ENCODE measurements around the gene MOBP.

MOBP gene

GRCh38 chr3:39469945-39470344 is 2.5 kb downstream of the MOBP start:
- no peaks in the 10 kb centered on the region for H3K9me3 ChIP-seq (ENCODE audit: low read length)
- TF ChIP-seq, protein P1, sequence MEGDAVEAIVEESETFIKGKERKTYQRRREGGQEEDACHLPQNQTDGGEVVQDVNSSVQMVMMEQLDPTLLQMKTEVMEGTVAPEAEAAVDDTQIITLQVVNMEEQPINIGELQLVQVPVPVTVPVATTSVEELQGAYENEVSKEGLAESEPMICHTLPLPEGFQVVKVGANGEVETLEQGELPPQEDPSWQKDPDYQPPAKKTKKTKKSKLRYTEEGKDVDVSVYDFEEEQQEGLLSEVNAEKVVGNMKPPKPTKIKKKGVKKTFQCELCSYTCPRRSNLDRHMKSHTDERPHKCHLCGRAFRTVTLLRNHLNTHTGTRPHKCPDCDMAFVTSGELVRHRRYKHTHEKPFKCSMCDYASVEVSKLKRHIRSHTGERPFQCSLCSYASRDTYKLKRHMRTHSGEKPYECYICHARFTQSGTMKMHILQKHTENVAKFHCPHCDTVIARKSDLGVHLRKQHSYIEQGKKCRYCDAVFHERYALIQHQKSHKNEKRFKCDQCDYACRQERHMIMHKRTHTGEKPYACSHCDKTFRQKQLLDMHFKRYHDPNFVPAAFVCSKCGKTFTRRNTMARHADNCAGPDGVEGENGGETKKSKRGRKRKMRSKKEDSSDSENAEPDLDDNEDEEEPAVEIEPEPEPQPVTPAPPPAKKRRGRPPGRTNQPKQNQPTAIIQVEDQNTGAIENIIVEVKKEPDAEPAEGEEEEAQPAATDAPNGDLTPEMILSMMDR (IDR thresholded peaks at IDR 0.05; ENCODE audit: low read length) = no peak
- no peak for TF ChIP-seq EZH2 (IDR thresholded peaks at IDR 0.05; ENCODE audit: borderline replicate concordance, low read length)
- H3F3A ChIP-seq (ENCODE audit: insufficient read depth, low read length) = no peaks in the 10 kb centered on the region
- H3K4me3 ChIP-seq (ENCODE audit: low read depth, low read length, poor library complexity, severe bottlenecking) = no peak overlapping the region
- no peaks in the 10 kb centered on the region for H4K20me1 ChIP-seq (ENCODE audit: insufficient read depth, low read length)
- no peak overlapping the region for H3K9ac ChIP-seq (ENCODE audit: low read length)
- H2AFZ ChIP-seq (ENCODE audit: low read length) = no peak overlapping the region
- H3K9me2 ChIP-seq (ENCODE audit: low read depth, low read length) = no peaks in the 10 kb centered on the region
- H3K4me1 ChIP-seq (ENCODE audit: insufficient read depth, low read length, severe bottlenecking) = no peaks in the 10 kb centered on the region
- no peaks in the 10 kb centered on the region for H3K36me3 ChIP-seq (ENCODE audit: insufficient read depth, low read length)
- no peak overlapping the region for H3K27ac ChIP-seq (ENCODE audit: low read depth, low read length, poor library complexity, severe bottlenecking)
- H3K4me2 ChIP-seq (ENCODE audit: low read length) = no peak overlapping the region
- no peaks in the 10 kb centered on the region for H3K79me2 ChIP-seq (ENCODE audit: insufficient read depth, low read length)
- H3K27me3 ChIP-seq (ENCODE audit: insufficient read depth, low read length) = 0 out of 2 replicates have a peak, but pooled peaks cover 4% of the 10 kb centered on the region

DNA sequence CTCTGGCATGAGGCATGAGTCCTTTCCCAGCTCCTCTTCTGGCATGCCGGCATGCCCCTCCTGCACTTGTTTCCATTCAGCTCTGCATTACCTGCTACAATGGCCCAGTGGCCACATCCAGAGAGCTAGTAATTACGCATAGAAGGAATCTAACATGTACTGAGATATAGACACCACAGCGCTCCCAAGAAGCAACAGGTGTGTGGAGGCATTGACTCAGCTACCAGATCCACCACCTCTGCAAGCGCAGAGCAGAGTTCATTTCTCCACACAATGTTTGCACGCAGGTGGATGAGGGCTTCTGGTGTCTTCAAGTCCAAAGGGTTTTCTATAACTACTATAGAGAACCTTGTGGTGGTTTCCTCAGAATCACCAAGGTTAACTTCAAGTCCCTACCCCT is 4.2 kb downstream of the MOBP start:
- H3K27ac ChIP-seq (ENCODE audit: low read depth, low read length, poor library complexity, severe bottlenecking) = no peak overlapping the region
- H3K9ac ChIP-seq (ENCODE audit: low read length) = no peak overlapping the region
- H3K4me3 ChIP-seq (ENCODE audit: low read depth, low read length, poor library complexity, severe bottlenecking) = no peak overlapping the region
- H3K4me2 ChIP-seq (ENCODE audit: low read length) = no peak overlapping the region
- no peaks in the 10 kb centered on the region for H3K4me1 ChIP-seq (ENCODE audit: insufficient read depth, low read length, severe bottlenecking)
- H2AFZ ChIP-seq (ENCODE audit: low read length) = no peak overlapping the region
- H3K9me2 ChIP-seq (ENCODE audit: low read depth, low read length) = no peaks in the 10 kb centered on the region
- no peaks in the 10 kb centered on the region for H3K36me3 ChIP-seq (ENCODE audit: insufficient read depth, low read length)
- TF ChIP-seq, protein P1 (IDR thresholded peaks at IDR 0.05; ENCODE audit: low read length) = no peak
- TF ChIP-seq EZH2 (IDR thresholded peaks at IDR 0.05; ENCODE audit: borderline replicate concordance, low read length) = no peak
- no peaks in the 10 kb centered on the region for H3K79me2 ChIP-seq (ENCODE audit: insufficient read depth, low read length)
- H4K20me1 ChIP-seq (ENCODE audit: insufficient read depth, low read length) = no peaks in the 10 kb centered on the region
- no peaks in the 10 kb centered on the region for H3K9me3 ChIP-seq (ENCODE audit: low read length)
- H3K27me3 ChIP-seq (ENCODE audit: insufficient read depth, low read length) = 0 out of 2 replicates have a peak, but pooled peaks cover 4% of the 10 kb centered on the region
- H3F3A ChIP-seq (ENCODE audit: insufficient read depth, low read length) = no peaks in the 10 kb centered on the region

DNA sequence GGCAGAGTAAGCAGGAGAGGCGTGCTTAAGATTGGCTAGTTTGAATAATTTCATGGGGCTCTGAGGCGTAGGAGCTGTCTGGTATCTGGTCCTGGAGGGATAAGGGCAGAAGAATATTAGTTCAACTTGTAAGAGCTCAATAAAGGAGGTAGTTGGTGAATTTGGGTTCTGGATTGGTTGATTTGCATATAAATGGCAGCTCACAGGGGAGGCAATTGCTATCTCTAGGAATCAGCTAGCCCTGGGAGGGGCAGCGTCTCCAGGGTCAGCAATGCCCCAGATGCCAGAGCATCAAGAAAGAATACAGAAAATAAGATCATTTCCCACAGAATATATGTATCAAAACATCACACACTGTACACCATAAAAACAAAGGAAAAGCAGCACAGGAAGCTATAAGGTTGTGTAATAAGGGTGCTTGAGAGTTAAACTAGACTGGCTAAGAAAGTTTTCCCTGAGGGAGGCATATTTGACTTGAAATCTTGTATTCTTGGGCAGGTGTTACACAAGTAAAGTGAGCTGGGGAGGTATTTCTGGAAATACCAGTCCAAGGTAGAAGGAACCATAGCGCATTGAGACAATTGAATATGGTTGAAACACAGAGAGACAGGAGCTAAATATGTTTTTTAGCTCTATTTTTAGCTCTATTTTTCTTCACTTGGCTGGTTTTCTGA is 6.1 kb downstream of the MOBP start:
- Histone ChIP-seq H3K9me2 (ENCODE audit: low read depth, low read length) (no peaks in the 10 kb centered on the region), H3K4me3 (ENCODE audit: low read depth, low read length, poor library complexity, severe bottlenecking) (no peak overlapping the region)

More for the DNA sequence above, 6.1 kb downstream of the MOBP start:
- Histone ChIP-seq H3K79me2 (ENCODE audit: insufficient read depth, low read length) (no peaks in the 10 kb centered on the region), H3K36me3 (ENCODE audit: insufficient read depth, low read length) (no peaks in the 10 kb centered on the region), H3K9me3 (ENCODE audit: low read length) (no peaks in the 10 kb centered on the region), H3K4me2 (ENCODE audit: low read length) (no peak overlapping the region), H3K27ac (ENCODE audit: low read depth, low read length, poor library complexity, severe bottlenecking) (no peak overlapping the region), H3F3A (ENCODE audit: insufficient read depth, low read length) (no peaks in the 10 kb centered on the region), H3K27me3 (ENCODE audit: insufficient read depth, low read length) (no peaks in the 10 kb centered on the region), H3K9ac (ENCODE audit: low read length) (no peak overlapping the region), H4K20me1 (ENCODE audit: insufficient read depth, low read length) (no peaks in the 10 kb centered on the region), H3K4me1 (ENCODE audit: insufficient read depth, low read length, severe bottlenecking) (no peaks in the 10 kb centered on the region), H2AFZ (ENCODE audit: low read length) (no peak overlapping the region)
- TF ChIP-seq, protein P1 (IDR thresholded peaks at IDR 0.05; ENCODE audit: low read length) = no peak
- no peak for TF ChIP-seq EZH2 (IDR thresholded peaks at IDR 0.05; ENCODE audit: borderline replicate concordance, low read length)
